ENCODE results near the gene ATF6B.

ATF6B gene

GRCh38 chr6:32131439-32131948, 3.4 kb upstream of the ATF6B start:
- DNase-seq (ENCODE audit: low read depth), result no peak

- no peak for DNase-seq (ENCODE audit: low read depth)
Observed at GRCh38 chr6:32129297-32130088, 1.4 kb upstream of the ATF6B start.

GRCh38 chr6:32128751-32129296, 778 bp upstream of the ATF6B start:
- DNase-seq (ENCODE audit: low read depth), result no peak

- DNase-seq (ENCODE audit: low read depth), result no peak
Observed at GRCh38 chr6:32127409-32127716, 683 bp downstream of the ATF6B start.

- no peak for DNase-seq (ENCODE audit: low read depth)
Observed at GRCh38 chr6:32126880-32127279, 1.2 kb downstream of the ATF6B start.

- no peak for DNase-seq (ENCODE audit: low read depth)
Observed at GRCh38 chr6:32123681-32124080, 4.4 kb downstream of the ATF6B start.

GRCh38 chr6:32120573-32121059, 7.4 kb downstream of the ATF6B start:
- no peak for DNase-seq (ENCODE audit: low read depth)

- DNase-seq (ENCODE audit: low read depth), result peak; percentile 52
Observed at GRCh38 chr6:32118782-32119628, 9.0 kb downstream of the ATF6B start.

- no peak for DNase-seq (ENCODE audit: low read depth)
Observed at GRCh38 chr6:32117461-32117860, 10.6 kb downstream of the ATF6B start.

GRCh38 chr6:32116674-32117073, 11.4 kb downstream of the ATF6B start:
- DNase-seq (ENCODE audit: low read depth), result no peak

GRCh38 chr6:32115623-32116022, 12.4 kb downstream of the ATF6B start:
- DNase-seq (ENCODE audit: low read depth), result no peak

GRCh38 chr6:32114796-32115195, 13.2 kb downstream of the ATF6B start:
- DNase-seq (ENCODE audit: low read depth), result no peak

GRCh38 chr6:32113386-32114352, 14.4 kb downstream of the ATF6B start:
- no peak for DNase-seq (ENCODE audit: low read depth)

- DNase-seq (ENCODE audit: low read depth), result no peak
Observed at GRCh38 chr6:32112431-32112980, 15.5 kb downstream of the ATF6B start.

GRCh38 chr6:32111424-32112066, 16.5 kb downstream of the ATF6B start:
- no peak for DNase-seq (ENCODE audit: low read depth)

GRCh38 chr6:32110632-32111031, 17.4 kb downstream of the ATF6B start:
- no peak for DNase-seq (ENCODE audit: low read depth)

- no peak for DNase-seq (ENCODE audit: low read depth)
Observed at GRCh38 chr6:32109765-32110160, 18.3 kb downstream of the ATF6B start.

GRCh38 chr6:32109114-32109764, 18.8 kb downstream of the ATF6B start, which contains the start of gene TNXB:
TNXB (minus strand) TSS chr6:32109338; CDS start chr6:32098198, 11,140 bp downstream.
- no peak for DNase-seq (ENCODE audit: low read depth)

- DNase-seq (ENCODE audit: low read depth), result no peak
Observed at GRCh38 chr6:32108727-32109113, 19.3 kb downstream of the ATF6B start.

- DNase-seq (ENCODE audit: low read depth), result no peak
Observed at GRCh38 chr6:32108094-32108627, 19.9 kb downstream of the ATF6B start.

Measured in CMK (cell line).